Mammary epithelial cell (primary cell): ENCODE data around the gene NR1H3.

Experiments
- EZH2 ChIP-seq: IDR thresholded peaks from 2 replicates; pipeline ENCODE4 v1.6.1; 2012; ENCODE audit warnings: low read length, inconsistent platforms, borderline replicate concordance
- TF ChIP-seq, protein P1 (sequence below), 2 donors: IDR thresholded peaks in 1 of 2; conservative IDR thresholded peaks in 1 of 2; 2 replicates each; pipeline ENCODE4 v1.5.1; 2011 to 2012; ENCODE audit warnings: inconsistent platforms in 2 of 2, low read length in 2 of 2, mild to moderate bottlenecking in 2 of 2, control low read depth in 1 of 2, low read depth in 1 of 2; ENCODE audit not compliant: insufficient read depth in 1 of 2; ENCODE audit errors: extremely low read depth in 1 of 2

DNA sequence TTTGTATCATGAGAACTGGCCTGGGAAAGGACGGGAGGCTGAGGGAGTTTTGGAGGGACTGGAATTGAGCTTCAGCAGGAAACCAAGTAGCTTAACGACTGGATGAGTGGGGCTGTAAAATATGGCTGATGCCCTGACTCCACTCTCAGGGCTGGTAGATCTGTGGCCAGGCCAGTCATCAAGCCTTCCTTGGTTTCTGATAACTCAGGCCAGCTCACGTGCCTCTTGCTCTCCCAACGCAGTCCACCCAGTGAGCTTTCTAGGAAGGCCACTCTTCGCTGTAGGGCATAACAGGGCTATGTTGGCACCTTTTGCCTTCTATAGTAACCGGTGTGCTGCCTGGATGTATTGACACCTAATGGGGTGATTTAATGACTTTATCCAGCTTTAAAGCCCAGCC, 6.3 kb downstream of the NR1H3 start:
- TF ChIP-seq, protein P1, sequence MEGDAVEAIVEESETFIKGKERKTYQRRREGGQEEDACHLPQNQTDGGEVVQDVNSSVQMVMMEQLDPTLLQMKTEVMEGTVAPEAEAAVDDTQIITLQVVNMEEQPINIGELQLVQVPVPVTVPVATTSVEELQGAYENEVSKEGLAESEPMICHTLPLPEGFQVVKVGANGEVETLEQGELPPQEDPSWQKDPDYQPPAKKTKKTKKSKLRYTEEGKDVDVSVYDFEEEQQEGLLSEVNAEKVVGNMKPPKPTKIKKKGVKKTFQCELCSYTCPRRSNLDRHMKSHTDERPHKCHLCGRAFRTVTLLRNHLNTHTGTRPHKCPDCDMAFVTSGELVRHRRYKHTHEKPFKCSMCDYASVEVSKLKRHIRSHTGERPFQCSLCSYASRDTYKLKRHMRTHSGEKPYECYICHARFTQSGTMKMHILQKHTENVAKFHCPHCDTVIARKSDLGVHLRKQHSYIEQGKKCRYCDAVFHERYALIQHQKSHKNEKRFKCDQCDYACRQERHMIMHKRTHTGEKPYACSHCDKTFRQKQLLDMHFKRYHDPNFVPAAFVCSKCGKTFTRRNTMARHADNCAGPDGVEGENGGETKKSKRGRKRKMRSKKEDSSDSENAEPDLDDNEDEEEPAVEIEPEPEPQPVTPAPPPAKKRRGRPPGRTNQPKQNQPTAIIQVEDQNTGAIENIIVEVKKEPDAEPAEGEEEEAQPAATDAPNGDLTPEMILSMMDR (conservative IDR thresholded peaks at IDR 0.05 in 1 of 2, IDR thresholded peaks at IDR 0.05 in 1 of 2; ENCODE audit: extremely low read depth in 1 of 2, insufficient read depth in 1 of 2, low read depth in 1 of 2, low read length in 2 of 2), result no peak
- no peak for TF ChIP-seq EZH2
